SK-N-SH (cell line): ENCODE data around the gene CHST1. TPM values are rescaled to one million over a fixed set of nuclear protein-coding genes. Genes with fewer than 3 reads are reported as not detected.

Experiments used
- CTCF ChIA-PET: fragments of 300-600, 350-600 bp; formaldehyde crosslinking; extraction: SDS; loops from one replicate; lab custom pipeline; 2021; lab: Yijun Ruan, JAX
- POLR2A ChIA-PET: fragments of 350-600 bp; sonication (Branson Sonifier 250); formaldehyde crosslinking; extraction: SDS; loops from one replicate; lab custom pipeline; 2020; ENCODE audit warnings: antibody characterized with exemption, inconsistent platforms; lab: Yijun Ruan, JAX
- DNase-seq: peaks from one replicate; pipeline ENCODE4 v3.0.0; 2012
- H2AFZ ChIP-seq: fragments of 200-600 bp; sonication (generic); 2 replicates; pipeline ENCODE4 v1.8.1; 2016; ENCODE audit warnings: antibody characterized with exemption, mild to moderate bottlenecking, low read depth
- H3F3A ChIP-seq: fragments of 200-600 bp; sonication (generic); replicated peaks from 2 replicates; pipeline ENCODE3; 2016; ENCODE audit warnings: antibody characterized with exemption, mild to moderate bottlenecking; ENCODE audit not compliant: insufficient read depth
- H3K27ac ChIP-seq, 2 experiments: fragments of 200-500 bp in 1 of 2; fragments of 200-600 bp in 1 of 2; sonication (Bioruptor generic) in 1 of 2; sonication (generic), shearing (Covaris generic) in 1 of 2; 2 replicates each; pipeline versions ENCODE4 v1.5.1 to v1.6.1; 2014 to 2016; ENCODE audit warnings: low read depth in 2 of 2, inconsistent platforms in 1 of 2, low read length in 1 of 2, mild to moderate bottlenecking in 1 of 2, mixed read lengths in 1 of 2
- H3K27me3 ChIP-seq: fragments of 200-600 bp; sonication (generic), shearing (Covaris generic); 2 replicates; pipeline ENCODE4 v1.6.1; 2016; ENCODE audit warnings: mixed run types; ENCODE audit not compliant: insufficient read depth
- H3K36me3 ChIP-seq, 2 experiments: fragments of 200-500 bp in 1 of 2; fragments of 200-600 bp in 1 of 2; sonication (Bioruptor generic) in 1 of 2; sonication (generic) in 1 of 2; replicated peaks in 1 of 2; 2 replicates each; pipeline versions ENCODE3 to v1.5.1; 2014 to 2016; ENCODE audit warnings: low read length in 1 of 2, mild to moderate bottlenecking in 1 of 2; ENCODE audit not compliant: insufficient read depth in 2 of 2, control insufficient read depth in 1 of 2
- H3K4me1 ChIP-seq, 2 experiments: fragments of 200-500 bp in 1 of 2; fragments of 200-600 bp in 1 of 2; sonication (Bioruptor generic) in 1 of 2; sonication (generic), shearing (Covaris generic) in 1 of 2; 2 replicates each; pipeline versions ENCODE4 v1.5.1 to v1.6.1; 2014 to 2016; ENCODE audit warnings: low read depth in 1 of 2, low read length in 1 of 2, mixed run types in 1 of 2; ENCODE audit not compliant: insufficient read depth in 2 of 2, control insufficient read depth in 1 of 2
- H3K4me2 ChIP-seq: fragments of 200-600 bp; sonication (generic), shearing (Covaris generic); 2 replicates; pipeline ENCODE4 v1.6.1; 2017; ENCODE audit warnings: mixed run types
- H3K4me3 ChIP-seq, 2 experiments: fragments of 200-500 bp in 1 of 2; fragments of 200-600 bp in 1 of 2; sonication (Bioruptor generic) in 1 of 2; sonication (generic), shearing (Covaris generic) in 1 of 2; 2 replicates each; pipeline versions ENCODE4 v1.5.1 to v1.8.1; 2014 to 2016; ENCODE audit warnings: low read depth in 2 of 2, inconsistent platforms in 1 of 2, low read length in 1 of 2, mild to moderate bottlenecking in 1 of 2, mixed read lengths in 1 of 2, moderate library complexity in 1 of 2
- H3K79me2 ChIP-seq: fragments of 200-600 bp; sonication (generic); 2 replicates; pipeline ENCODE4 v1.8.1; 2017; ENCODE audit warnings: mild to moderate bottlenecking; ENCODE audit not compliant: insufficient read depth
- H3K9ac ChIP-seq: fragments of 200-600 bp; sonication (generic); 2 replicates; pipeline ENCODE4 v1.6.1; 2017; ENCODE audit warnings: mixed run types
- H3K9me2 ChIP-seq: fragments of 200-600 bp; sonication (generic); 2 replicates; pipeline ENCODE4 v1.6.1; 2017; ENCODE audit warnings: mixed run types
- H3K9me3 ChIP-seq: fragments of 200-600 bp; sonication (generic); 2 replicates; pipeline ENCODE4 v1.6.1; 2017; ENCODE audit warnings: mixed run types, mild to moderate bottlenecking, moderate library complexity
- H4K20me1 ChIP-seq: fragments of 200-600 bp; sonication (generic); 2 replicates; pipeline ENCODE4 v1.6.1; 2017; ENCODE audit warnings: mild to moderate bottlenecking, mixed run types; ENCODE audit not compliant: insufficient read depth
- FOSL2 ChIP-seq: IDR thresholded peaks from 2 replicates; pipeline ENCODE4 v1.4.0; 2012; ENCODE audit warnings: low read depth, mild to moderate bottlenecking, moderate library complexity, borderline replicate concordance
- FOXM1 ChIP-seq: IDR thresholded peaks from 2 replicates; pipeline ENCODE4 v1.4.0; 2012; ENCODE audit warnings: low read depth, mild to moderate bottlenecking
- GABPA ChIP-seq: IDR thresholded peaks from 2 replicates; pipeline ENCODE4 v1.4.0; 2012; ENCODE audit warnings: low read depth, mild to moderate bottlenecking
- JUND ChIP-seq: IDR thresholded peaks from 2 replicates; pipeline ENCODE4 v1.4.0; 2012
- MEF2A ChIP-seq: IDR thresholded peaks from 2 replicates; pipeline ENCODE4 v1.4.0; 2012; ENCODE audit warnings: low read depth, borderline replicate concordance
- MXI1 ChIP-seq: IDR thresholded peaks from 2 replicates; pipeline ENCODE4 v1.6.1; 2012; ENCODE audit warnings: mild to moderate bottlenecking, low read depth, low read length, improper control_type of control experiment
- NFIC ChIP-seq: IDR thresholded peaks from 2 replicates; pipeline ENCODE4 v1.4.0; 2012; ENCODE audit warnings: borderline replicate concordance
- POLR2AphosphoS5 ChIP-seq: IDR thresholded peaks from 2 replicates; pipeline ENCODE4 v1.6.1; 2012; ENCODE audit warnings: low read depth, low read length
- RCOR1 ChIP-seq: fragments of 150-350 bp; IDR thresholded peaks from 2 replicates; pipeline ENCODE4 v1.6.1; 2017; ENCODE audit warnings: antibody characterized with exemption, low read length
- REST ChIP-seq: IDR thresholded peaks from 2 replicates; pipeline ENCODE4 v1.6.1; 2012; ENCODE audit warnings: mild to moderate bottlenecking, low read depth, low read length, moderate library complexity
- RFX5 ChIP-seq: IDR thresholded peaks from 2 replicates; pipeline ENCODE4 v1.6.1; 2012; ENCODE audit warnings: mild to moderate bottlenecking, improper control_type of control experiment, low read length
- RXRA ChIP-seq: IDR thresholded peaks from 2 replicates; pipeline ENCODE4 v1.4.0; 2012; ENCODE audit warnings: low read depth, mild to moderate bottlenecking, borderline replicate concordance
- TCF12 ChIP-seq: IDR thresholded peaks from 2 replicates; pipeline ENCODE4 v1.4.0; 2012
- TEAD4 ChIP-seq: IDR thresholded peaks from 2 replicates; pipeline ENCODE4 v1.4.0; 2012; ENCODE audit warnings: mild to moderate bottlenecking, borderline replicate concordance; ENCODE audit not compliant: insufficient read depth
- USF2 ChIP-seq: fragments of 150-350 bp; IDR thresholded peaks from 2 replicates; pipeline ENCODE4 v1.6.1; 2017; ENCODE audit warnings: antibody characterized with exemption, low read length, low read depth, borderline replicate concordance
- ZBTB33 ChIP-seq: IDR thresholded peaks from 2 replicates; pipeline ENCODE4 v1.4.0; 2012; ENCODE audit warnings: low read depth, borderline replicate concordance
- WGBS: methylation state at CpG from one replicate; pipeline ENCODE4 v1.1.6; 2017; ENCODE audit warnings: low lambda C conversion rate; 5-methylcytosine and 5-hydroxymethylcytosine counted together
- polyA plus RNA-seq, 3 experiments: library from polyadenylated mRNA; depleted of rRNA; stranded (reverse); fragments of >200 nt; gene quantifications; 2 replicates each; pipeline ENCODE4 v1.2.3, GENCODE V29; 2012

The CHST1 gene
- polyA plus RNA-seq, 1 of the 3 experiments (the other 2 are of a cell fraction): 4.9 TPM

GRCh38 chr11:45708887-45709663, 43.7 kb upstream of the CHST1 start:
- Histone ChIP-seq H3K4me3 (no peak overlapping the region), H3K79me2 (no peaks in the 10 kb centered on the region), H3F3A (no peaks in the 10 kb centered on the region), H3K4me1 (no peaks in the 10 kb centered on the region), H4K20me1 (no peaks in the 10 kb centered on the region), H3K9me2 (no peaks in the 10 kb centered on the region), H3K9ac (no peak overlapping the region), H3K4me2 (no peak overlapping the region), H3K27me3 (peaks cover 29% of the 10 kb centered on the region; the same call in 1 of the 2 replicates), H3K36me3 (no peaks in the 10 kb centered on the region), H3K9me3 (no peaks in the 10 kb centered on the region), H3K27ac (no peak overlapping the region), H2AFZ (no peak overlapping the region)
- no peak for TF ChIP-seq RXRA
- no peak for TF ChIP-seq FOXM1
- TF ChIP-seq TCF12: no peak
- no peak for TF ChIP-seq MEF2A
- no peak for TF ChIP-seq NFIC
- TF ChIP-seq TEAD4: no peak
- 21% methylated on average over 6 of the region's 6 CpGs for WGBS
- DNase-seq: no peak
- CTCF ChIA-PET: interaction anchor here (1.0 to 1.9 kb wide), 3 partner anchors 24 to 63 kb away, joined by 3 to 8 read pairs (median 4); no protein-coding TSS in a partner anchor
- POLR2A ChIA-PET: no interaction called here

- peaks cover 30% of the 10 kb centered on the region; the same call in 1 of the 2 replicates for H3K27me3 ChIP-seq
- no peaks in the 10 kb centered on the region for H3K79me2 ChIP-seq
- no peaks in the 10 kb centered on the region for H3K9me2 ChIP-seq
- ChIA-PET POLR2A (no interaction called here), CTCF (interaction anchor here (1.2 to 2.5 kb wide), 2 partner anchors 17 to 67 kb away, joined by 3 to 15 read pairs; no protein-coding TSS in a partner anchor)
- DNase-seq: no peak
- 7% methylated on average over 2 of the region's 2 CpGs for WGBS
- no peak overlapping the region for H2AFZ ChIP-seq
- no peak for TF ChIP-seq JUND
- TF ChIP-seq TEAD4: no peak
- TF ChIP-seq MEF2A: no peak
- H3K4me1 ChIP-seq: no peaks in the 10 kb centered on the region
- H3F3A ChIP-seq: no peaks in the 10 kb centered on the region
- no peaks in the 10 kb centered on the region for H4K20me1 ChIP-seq
- H3K27ac ChIP-seq: no peak overlapping the region
- H3K4me3 ChIP-seq: no peak overlapping the region
- H3K4me2 ChIP-seq: no peak overlapping the region
- no peaks in the 10 kb centered on the region for H3K9me3 ChIP-seq
- H3K9ac ChIP-seq: no peak overlapping the region
- no peaks in the 10 kb centered on the region for H3K36me3 ChIP-seq
These were observed 39.2 kb upstream of the CHST1 start for GRCh38 chr11:45704635-45705034.

- peaks cover 30% of the 10 kb centered on the region; the same call in 1 of the 2 replicates for H3K27me3 ChIP-seq
- no peak for TF ChIP-seq USF2
- TF ChIP-seq JUND: no peak
- no peak for TF ChIP-seq MXI1
- no peak for TF ChIP-seq POLR2AphosphoS5
- no peak for TF ChIP-seq FOSL2
- TF ChIP-seq RCOR1: no peak
- no peak for TF ChIP-seq RFX5
- TF ChIP-seq GABPA: no peak
- TF ChIP-seq REST: no peak
- no peak for TF ChIP-seq ZBTB33
These were observed 38.7 kb upstream of the CHST1 start for GRCh38 chr11:45704133-45704532.

More at GRCh38 chr11:45704133-45704532, 38.7 kb upstream of the CHST1 start:
- H4K20me1 ChIP-seq: no peaks in the 10 kb centered on the region
- no peaks in the 10 kb centered on the region for H3K9me3 ChIP-seq
- H3K27ac ChIP-seq: no peak overlapping the region
- H3K79me2 ChIP-seq: no peaks in the 10 kb centered on the region
- H2AFZ ChIP-seq: no peak overlapping the region
- 16% methylated on average over 4 of the region's 4 CpGs for WGBS
- H3K4me1 ChIP-seq: no peaks in the 10 kb centered on the region
- POLR2A ChIA-PET: no interaction called here
- CTCF ChIA-PET: interaction anchor here (1.2 to 2.5 kb wide), 2 partner anchors 17 to 68 kb away, joined by 3 to 15 read pairs; no protein-coding TSS in a partner anchor
- H3K36me3 ChIP-seq: no peaks in the 10 kb centered on the region
- no peak overlapping the region for H3K4me3 ChIP-seq
- H3K4me2 ChIP-seq: no peak overlapping the region
- no peak overlapping the region for H3K9ac ChIP-seq
- no peaks in the 10 kb centered on the region for H3K9me2 ChIP-seq
- no peak for DNase-seq
- H3F3A ChIP-seq: no peaks in the 10 kb centered on the region
